Renal pelvis (tissue), 4 donors: ENCODE measurements around the gene ABAT. TPM values are rescaled to one million over a fixed set of nuclear protein-coding genes. Genes with fewer than 3 reads are reported as not detected.
A peak's percentile ranks its signal among the peaks of the same experiment; 100 is the strongest.

ENCODE experiments used
- DNase-seq: peaks from one replicate; pipeline ENCODE4 v3.0.0-alpha.2; 2013
- polyA plus RNA-seq, 3 donors: library from polyadenylated mRNA; unstranded; fragments of 120-200 nt; gene quantifications; one replicate each; pipeline ENCODE4 v1.2.1, GENCODE V29; 2013; ENCODE audit not compliant: insufficient read length in 3 of 3

Gene ABAT
- polyA plus RNA-seq, 3 donors: 61.1 to 79.8 (median 66.7) TPM

DNA sequence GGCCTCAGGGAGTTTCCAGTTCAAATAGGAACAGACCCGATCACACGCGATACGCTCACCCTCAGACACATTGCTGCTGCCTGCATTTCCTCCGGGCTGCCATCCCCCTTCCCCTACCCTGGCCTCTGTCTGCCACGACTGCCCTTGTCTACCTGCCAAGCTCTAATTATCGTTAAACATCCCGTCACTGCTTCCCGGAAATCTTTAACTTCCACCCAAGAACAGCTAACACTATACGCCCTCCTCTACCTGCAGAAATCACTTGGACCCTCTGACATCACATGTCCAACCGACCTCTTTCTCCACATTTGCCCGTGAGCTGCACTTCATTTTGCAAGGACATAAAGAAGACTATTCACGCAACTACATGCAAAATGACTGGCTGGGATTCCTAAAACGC, 40.4 kb downstream of the ABAT start:
- DNase-seq: no peak

DNA sequence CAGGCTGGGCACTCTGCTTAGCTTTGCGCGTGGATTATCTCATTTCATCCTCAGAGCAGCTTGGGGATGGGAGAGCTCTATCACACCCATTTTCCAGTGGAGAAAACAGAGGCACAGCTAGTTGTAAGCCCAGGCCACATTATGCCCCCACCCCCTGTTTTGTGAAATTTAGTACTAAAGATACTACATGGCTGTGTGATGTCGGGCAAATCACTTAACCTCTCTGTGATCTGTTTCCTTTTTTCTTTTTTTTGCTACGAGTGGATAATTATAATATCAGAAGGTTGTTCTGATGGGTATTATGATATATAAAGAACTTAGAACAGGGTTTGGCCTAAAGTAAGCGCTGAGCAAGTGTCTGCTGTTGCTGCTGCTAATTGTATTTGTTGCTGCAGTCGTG, 41.6 kb downstream of the ABAT start:
- DNase-seq: no peak

DNA sequence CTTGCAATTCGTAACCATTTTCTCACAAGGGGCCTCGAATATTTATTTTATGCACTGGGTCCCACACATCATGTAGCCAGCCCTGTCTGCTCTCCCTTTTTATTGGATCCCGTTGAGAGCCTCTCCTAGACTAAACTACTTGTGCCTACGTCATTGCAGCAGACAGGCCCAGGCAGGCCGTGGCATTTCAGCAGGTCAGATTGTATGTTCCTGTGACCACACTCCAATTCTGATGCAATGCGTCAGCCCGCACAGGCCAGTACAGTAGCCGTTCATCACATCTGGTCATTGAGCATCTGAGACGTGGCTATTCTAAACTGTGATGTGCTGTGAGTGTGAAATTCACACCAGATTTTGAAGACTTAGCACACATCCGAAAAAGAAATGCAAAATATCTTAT, 42.2 kb downstream of the ABAT start:
- DNase-seq: no peak

DNA sequence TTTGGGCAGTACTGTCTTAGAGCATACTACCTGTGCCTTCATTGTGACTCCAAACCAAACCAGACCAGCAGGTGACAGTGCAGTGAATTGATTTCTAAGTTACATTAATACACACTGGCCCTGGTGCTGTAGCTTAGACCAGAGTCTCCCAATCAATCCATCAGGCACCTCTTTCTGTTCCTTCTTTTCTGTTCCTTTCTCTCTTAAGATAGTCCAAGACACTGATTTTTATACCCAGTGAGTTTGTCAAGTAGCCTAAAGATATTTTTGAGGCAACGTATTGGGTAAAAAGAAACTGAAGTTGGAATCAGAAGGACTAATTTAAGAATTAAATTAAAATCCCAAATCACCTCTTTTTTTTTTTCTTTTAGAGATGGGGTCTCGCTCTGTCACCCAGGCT, 43.1 kb downstream of the ABAT start:
- no peak for DNase-seq

DNA sequence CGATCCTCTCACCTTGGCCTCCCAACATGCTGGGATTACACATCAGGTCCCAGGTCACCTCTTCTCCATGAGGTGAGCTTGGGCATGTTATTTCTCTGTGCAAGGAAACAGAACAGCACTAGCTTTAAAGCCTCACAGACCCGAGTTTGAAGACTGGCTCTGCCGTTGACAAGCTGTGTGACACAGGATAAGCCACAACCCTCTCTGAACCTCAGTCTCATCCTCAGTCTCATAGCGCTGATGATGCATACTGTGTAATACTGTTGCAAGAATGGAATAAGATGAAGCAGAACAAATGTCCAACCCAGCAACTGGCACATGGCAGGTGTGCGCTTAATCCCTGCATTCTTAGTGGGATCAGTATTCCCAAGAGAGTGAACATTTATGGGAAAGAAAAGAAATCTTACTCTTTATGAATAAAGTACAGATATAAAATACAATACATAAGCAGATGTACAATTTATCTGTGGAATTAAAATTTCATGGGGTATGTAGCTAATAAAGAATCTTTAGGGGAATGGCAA, 43.5 kb downstream of the ABAT start:
- no peak for DNase-seq

DNA sequence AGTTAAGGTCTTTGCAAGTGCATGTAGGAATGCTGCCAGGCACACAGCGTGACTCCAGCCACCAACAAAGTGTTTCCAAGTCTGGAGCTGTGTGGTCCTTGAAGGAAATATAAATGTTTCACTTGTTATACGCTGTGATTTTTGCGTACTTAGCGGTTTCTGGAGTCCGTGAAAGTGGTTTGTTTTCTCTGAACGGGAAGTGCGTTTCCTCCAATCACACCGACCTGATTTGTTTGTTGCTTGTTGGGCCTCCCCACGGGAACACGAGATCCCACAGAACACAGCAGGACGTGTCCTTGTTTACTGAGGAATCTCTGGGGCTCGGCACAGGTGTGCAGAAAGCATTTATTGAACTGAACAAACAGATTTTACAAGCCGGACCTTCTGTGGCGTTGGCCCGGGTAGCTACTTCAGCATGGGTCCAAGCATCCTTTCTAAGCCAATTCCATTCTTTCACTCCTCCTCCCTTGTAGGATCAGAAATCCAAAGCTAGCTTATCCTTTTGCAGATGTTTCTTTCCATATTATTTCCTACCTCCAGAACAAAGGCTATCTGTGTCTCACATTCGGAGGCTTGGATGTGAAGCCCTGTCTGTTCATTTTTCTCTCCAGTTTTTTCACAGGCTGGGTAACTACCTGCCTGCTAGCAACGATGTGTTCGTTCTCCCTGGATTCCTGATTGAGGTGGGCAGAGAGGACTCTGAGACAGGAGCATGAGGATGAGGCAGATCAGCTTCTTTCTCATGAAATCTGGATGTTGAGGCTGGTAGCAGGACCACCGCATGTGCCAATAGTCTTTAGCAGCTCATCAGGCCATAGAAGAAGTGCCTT, 44.6 kb downstream of the ABAT start:
- DNase-seq: no peak

DNA sequence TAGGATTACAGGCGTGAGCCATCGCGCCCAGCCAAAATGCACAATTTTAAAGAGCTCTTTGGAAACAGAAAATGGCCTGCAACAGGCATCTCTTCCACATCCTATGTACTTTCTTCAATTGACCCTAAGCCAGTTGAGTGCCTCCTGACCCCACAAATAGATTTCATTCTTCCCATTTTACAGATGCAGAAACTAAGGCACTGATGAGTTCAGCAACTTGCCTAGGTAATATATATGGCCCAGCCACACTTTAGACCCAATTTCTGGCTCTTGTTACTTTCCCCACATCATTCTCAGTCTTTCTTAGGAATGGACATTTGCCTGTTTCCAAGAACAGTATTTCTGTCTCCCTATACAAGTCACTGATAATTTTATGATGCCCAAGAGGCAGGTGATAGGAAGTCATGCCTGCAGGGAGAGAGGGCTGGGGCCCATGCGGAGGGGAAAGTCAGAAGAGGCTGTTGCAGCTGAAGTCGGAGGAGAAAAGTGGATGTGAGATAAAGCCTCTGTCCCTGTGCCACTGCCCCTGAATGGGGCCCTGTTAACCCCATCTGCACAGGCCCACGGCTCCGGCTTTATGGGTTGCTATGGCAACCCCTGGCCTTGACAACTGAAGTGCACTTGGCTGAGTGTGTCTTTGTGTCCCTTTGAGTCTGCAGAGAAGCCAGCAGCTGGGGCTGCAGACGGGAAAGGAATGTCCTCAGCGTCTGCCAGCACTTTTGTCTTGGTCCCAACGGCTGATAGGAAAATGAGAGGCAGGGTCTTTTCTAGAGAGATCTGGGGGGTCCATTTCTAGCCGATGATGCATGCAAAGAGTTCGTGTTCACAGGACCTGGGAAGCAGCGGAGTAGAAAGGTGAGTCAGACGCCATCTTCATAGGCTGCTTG, 45.9 kb downstream of the ABAT start:
- peak; percentile 84 for DNase-seq

DNA sequence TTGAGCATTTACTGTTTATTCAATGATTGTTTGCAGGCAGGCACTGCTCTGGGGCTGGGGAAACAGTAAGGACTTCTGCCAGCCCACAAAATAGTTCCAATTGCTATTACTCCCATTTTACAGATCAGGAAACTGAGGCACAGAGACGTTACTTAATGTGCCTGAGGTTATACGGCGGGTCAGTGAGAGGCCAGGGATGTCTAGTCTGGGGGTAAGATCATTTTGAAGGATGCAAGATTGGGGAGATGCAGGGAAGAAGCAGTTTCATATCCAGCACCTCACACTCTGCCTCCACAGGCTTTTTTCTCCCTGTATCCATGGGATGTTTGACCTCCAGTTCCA, 46.5 kb downstream of the ABAT start:
- no peak for DNase-seq

DNA sequence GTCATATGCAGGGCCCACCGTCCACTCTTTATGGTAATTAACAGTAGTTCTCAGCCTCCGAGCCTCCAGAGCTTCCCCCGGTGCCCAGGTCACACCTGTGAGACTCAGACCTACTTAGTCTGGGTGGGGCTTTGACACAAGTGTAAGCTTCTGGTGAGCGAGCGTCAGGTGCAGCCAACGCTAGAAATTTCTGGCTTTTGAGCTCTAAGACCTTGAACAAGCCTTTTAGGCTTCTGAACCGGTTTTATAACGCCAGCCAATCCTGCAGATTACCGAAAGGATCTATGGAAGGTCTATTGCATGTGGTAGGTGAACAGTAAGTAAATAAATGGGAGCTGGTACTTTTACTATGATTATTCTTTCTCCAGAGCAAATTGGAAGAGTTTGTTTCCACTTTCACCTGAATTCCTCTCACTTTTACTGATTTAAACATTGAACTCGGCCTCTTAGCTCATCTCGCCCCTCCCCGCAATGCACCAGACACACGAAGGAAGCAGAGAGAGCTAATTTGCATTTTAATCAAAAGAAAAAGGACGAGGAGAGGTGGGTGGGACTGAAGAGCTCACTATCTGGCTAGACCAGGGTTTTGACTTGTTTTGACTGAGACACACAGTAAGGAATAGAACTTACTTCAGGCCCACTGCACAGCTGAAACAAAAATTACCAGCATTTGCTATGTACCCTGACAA, 47.1 kb downstream of the ABAT start:
- no peak for DNase-seq

DNA sequence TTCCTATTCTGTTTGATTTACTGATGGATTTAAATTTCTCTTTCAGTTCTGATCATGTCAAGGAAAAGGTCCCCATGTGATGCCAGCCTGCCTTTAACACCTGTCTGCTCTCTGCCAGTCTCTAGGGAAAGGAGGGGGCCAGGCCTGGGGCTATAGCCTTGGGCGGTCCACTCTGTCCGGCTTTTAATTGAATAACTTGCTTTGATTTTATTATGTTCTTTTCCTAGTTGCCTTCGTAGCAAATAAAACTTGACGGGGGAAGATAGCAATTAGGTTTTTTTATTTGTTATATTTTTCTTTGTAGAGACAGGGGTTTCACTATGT, 47.6 kb downstream of the ABAT start:
- no peak for DNase-seq

DNA sequence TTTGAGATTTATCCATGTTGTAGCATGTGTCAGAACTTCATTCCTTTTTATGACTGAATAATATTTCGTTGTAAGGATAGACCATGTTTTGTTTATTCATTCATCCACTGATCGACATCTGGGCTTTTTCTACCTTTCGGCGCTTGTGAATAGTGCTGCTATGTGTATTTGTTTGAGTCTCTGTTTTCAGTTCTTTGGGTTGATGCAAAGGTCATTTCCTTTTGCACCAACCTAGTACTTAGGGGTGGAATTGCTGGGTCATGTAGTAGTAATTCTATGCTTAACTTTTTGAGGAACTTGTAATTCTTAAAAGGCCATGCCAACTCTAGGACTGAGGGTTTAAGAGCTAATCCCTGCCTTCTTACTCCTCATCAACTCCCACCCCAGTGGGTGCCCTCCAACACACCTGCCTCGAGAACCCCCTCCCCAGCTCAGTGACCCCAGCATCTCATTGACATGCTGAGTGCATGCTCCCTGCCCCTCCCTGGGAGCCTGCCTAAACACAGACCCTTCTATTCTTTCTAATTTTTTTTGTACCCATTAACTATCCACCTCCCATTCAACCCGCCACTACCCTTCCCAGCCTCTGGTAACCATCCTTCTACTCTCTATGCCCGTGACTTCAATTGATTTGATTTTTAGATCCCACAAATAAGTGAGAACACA, 51.2 kb downstream of the ABAT start:
- no peak for DNase-seq

DNA sequence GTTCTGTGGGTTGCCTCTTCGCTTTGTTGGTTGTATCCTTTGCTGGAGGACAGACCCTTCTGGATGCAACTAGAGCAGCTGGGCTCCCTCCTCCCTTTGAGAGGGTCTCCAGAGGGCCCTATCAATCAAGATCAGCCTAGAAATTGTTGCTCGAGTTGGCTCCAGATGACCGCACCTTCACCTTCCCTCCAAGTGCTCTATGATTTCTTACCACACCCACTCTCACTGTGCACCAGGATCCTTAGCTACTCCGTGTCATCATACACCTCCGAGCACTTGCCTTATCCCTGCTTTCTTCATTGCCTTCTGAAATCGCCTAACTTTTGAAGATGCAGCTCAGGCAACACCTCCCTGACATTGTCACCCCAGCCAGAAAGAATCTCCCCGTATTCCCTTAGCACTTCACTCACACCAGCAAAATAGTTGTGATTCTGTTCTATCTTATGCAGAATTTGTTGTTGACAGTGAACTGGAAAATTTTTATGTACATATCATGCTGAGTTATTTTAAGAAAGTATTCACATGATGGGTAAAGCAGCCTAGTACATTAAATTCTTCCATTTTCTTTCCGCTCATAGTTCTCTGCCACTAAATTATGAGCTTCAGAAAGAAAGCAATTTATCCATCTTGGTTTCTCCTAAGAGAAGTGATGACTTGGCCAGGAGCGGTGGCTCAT, 52.9 kb downstream of the ABAT start:
- no peak for DNase-seq

DNA sequence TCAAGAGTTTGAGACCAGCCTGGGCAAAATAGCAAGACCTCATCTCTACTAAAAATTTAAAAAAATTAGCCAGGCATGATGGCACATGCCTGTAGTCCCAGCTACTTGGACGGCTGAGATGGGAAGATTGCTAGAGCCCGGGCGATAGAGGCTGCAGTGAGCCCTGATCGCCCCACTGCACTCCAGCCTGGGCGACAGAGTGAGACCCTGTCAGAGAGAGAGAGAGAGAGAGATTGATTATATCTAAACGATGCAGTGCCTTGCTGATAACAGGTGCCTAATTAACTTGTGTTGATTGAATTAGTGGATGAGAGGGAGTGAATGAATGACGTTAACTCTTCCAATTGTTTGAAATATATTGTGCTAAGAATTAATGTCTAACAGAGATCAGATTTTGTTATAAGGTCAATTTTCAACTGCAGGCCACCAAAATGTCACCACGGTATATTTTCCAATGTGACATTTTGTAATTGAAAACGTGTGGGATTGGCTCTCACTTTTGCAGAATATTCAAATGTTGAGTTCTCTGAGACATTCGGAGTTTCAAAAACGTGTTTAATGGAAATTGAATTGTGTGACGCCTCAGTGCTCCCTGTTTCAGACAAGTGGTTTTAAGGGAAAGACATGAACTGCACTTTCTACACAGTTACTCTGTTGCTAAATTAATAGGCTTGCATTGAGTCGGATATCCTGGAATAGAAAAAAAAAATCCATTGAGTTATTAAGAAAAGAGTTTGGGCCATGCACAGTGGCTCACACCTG, 53.6 kb downstream of the ABAT start:
- no peak for DNase-seq

DNA sequence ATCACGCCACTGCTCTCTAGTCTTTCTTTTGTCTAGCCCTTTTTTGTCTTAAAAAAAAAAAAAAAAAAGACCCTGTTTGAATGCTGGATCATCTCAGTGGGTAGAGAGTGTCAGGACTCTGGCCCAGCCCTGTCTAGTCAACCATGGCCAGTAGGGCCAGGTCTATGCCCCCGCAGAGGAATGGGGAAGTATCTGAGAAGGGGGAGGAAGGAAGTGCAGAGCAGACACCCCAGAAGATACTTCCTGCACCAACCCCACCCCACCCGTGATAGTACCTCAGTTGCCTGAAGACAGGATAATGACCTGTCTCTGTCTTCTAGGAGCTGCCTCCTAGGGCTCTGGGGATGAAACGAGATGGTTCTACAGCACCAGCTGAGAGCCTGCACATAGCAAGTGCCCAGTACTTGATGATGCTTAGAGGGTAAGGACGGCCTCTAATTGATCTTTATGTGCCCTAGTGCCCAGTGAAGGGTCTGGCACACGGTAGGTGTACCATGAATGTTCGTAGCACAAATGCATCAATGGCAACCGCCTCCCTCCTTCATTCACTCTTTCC, 55.4 kb downstream of the ABAT start:
- no peak for DNase-seq

DNA sequence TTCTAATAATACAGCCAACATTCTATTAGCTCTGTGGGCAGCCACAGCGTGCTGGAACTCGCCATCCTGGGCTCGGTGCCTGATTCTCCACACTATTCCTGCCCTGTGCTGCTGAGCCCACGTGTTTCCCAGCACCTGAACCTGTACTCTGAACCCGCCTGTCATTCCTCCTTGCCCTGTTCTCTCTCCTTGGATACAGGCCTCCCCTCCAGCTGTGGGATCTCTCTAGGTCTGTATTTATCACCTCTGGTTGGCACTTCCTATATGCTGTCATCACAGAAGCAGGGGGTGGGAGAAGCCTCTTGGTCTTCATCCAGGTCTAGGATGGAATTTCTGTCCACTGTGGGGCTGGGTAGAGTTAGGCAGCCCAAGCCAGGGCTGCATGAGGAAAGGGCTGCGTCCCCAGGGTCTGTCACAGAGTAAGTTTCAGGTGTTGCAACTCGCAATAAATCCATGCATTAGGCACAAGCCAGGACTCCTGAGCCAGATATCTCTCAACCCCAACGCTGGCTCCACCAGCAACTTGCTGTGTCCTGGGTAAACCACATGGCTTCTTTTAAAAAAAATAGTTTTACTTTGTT, 56.0 kb downstream of the ABAT start:
- DNase-seq: no peak

DNA sequence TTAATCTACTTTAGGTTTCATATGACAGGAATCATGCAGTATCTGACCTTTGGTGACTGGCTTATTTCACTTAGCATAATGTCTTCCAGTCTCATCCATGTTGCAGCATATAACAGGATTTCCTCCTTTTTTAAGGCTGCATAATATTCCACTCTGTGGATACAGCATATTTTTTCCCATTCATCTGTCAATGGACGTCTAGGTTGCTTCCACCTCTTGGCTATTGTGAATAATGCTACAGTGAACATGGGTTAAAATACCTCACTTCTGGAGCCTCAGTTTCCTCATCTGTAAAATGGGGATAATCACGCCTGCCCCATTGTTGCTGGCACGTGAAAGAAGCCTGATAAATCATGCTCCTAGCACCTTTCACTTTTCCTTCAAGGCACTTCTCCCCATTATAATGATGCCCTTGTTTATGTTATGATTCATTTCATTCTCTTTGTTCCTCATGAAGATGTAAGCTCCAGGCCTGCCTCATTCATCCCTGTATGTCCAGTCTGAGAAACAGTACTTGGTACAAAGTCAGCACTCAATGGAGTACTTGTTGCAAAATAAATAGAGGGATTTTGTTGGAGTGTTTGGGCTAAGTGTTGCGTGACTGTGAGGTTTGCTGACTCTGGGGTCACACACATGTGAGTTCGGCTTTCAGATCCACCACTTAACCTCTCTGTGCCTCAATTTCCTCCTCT, 59.6 kb downstream of the ABAT start:
- no peak for DNase-seq

DNA sequence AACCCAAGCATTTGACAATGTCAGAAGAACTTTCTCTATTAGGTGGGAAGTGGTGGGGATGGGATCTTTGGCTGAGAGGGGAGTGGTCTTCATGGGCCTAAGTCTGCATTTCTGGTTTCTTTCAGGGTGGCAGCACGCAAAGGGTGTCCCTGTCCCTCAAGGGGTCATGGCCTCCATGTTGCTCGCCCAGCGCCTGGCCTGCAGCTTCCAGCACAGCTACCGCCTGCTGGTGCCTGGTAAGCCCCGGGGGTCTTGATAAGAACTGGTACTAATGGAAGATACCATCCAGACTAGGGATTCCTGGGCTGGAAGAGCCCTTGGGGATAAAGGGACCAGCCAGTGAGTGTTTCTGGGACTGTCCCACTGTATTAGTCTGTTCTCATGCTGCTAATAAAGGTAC, 61.2 kb downstream of the ABAT start:
- no peak for DNase-seq

DNA sequence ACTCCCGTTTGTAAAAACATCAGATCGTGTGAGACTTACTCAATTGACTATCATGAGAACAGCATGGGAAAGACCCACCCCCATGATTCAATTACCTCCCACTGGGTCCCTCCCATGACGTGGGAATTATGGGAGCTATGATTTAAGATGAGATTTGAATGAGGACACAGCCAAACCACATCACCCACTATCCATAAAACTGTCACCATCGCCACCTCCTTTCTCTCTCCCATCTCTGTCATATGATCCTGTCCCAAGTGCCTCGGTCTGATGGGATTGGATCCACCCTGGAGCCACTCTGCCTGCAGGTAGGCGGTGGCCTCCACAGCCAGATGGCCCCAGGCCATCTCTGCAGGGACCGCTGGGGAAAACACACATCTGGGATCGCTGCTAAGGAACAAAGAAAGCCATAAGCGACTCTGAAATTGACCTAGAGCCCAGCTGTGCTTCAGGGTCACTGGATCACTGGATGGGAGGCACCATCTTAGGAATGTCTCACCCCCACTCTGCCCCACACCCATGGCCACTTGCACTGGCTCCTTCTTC, 61.8 kb downstream of the ABAT start:
- DNase-seq: no peak

DNA sequence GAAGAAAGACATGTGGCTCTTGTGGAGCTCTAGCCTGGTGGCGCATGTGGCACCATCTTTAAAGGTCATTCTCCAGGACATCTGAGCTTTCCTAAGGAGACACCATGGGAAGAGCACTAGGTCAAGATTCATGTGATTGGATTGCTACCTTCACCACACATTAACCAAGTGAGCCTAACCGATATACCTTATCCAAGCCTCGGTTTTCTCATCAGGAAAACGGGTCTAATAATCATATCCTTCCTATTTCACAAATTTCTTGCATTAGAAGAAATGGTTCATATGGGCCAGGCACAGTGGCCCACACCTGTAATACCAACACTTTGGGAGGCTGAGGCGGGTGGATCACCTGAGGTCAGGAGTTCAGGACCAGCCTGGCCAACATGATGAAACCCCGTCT, 64.7 kb downstream of the ABAT start:
- DNase-seq: no peak
